Body of pancreas (tissue), 4 donors: ENCODE results near the gene PGAP3. TPM values are rescaled to one million over a fixed set of nuclear protein-coding genes. Genes with fewer than 3 reads are reported as not detected.

Experiments used
- ATAC-seq: fragments of 150-250 bp; one replicate; pipeline ENCODE4 v1.9.1; 2016
- DNase-seq, 4 donors: peaks; one replicate each; pipeline ENCODE4 v3.0.0-alpha.2; 2019
- H3K27ac ChIP-seq, 4 donors: fragments of 200-600 bp; sonication (generic); 1 replicate in 3 of 4; 2 replicates in 1 of 4; pipeline versions ENCODE4 v1.5.1 to v1.6.1; 2016 to 2019; ENCODE audit warnings: mild to moderate bottlenecking in 1 of 4, mixed read lengths in 1 of 4, moderate library complexity in 1 of 4
- H3K27me3 ChIP-seq, 2 donors: fragments of 200-600 bp; sonication (generic); one replicate each; pipeline ENCODE4 v1.6.0; 2016; ENCODE audit warnings: mild to moderate bottlenecking in 1 of 2
- H3K36me3 ChIP-seq, 2 donors: fragments of 200-600 bp; sonication (generic); replicated peaks in 1 of 2; 2 replicates each; pipeline ENCODE4 v1.5.1; 2016; ENCODE audit warnings: low read depth in 2 of 2; ENCODE audit not compliant: insufficient read depth in 1 of 2
- H3K4me1 ChIP-seq: fragments of 200-600 bp; sonication (generic); one replicate; pipeline ENCODE4 v1.6.0; 2016
- H3K4me3 ChIP-seq, 2 donors: fragments of 200-600 bp; sonication (generic); 1 replicate in 1 of 2; 2 replicates in 1 of 2; pipeline ENCODE4 v1.5.1; 2016 to 2019
- H3K9me3 ChIP-seq, 3 donors: fragments of 200-600 bp; sonication (generic); 1 replicate in 2 of 3; 2 replicates in 1 of 3; pipeline ENCODE4 v1.5.1; 2016
- POLR2A ChIP-seq, 3 donors: fragments of 450-650 bp; IDR thresholded peaks; one replicate each; pipeline ENCODE4 v1.6.1; 2016; ENCODE audit warnings: antibody characterized with exemption in 3 of 3, mild to moderate bottlenecking in 2 of 3
- WGBS, 2 donors: methylation state at CpG; one replicate each; pipeline ENCODE4 v1.1.5; 2017; 5-methylcytosine and 5-hydroxymethylcytosine counted together
- intact Hi-C: fragments of 100-400 bp; cut with DNase I; formaldehyde crosslinking; loops from one replicate; pipeline ENCODE4 v1.15.1; 2023
- total RNA-seq, 2 donors: library from RNA; depleted of rRNA; stranded (reverse); fragments of >200 nt; gene quantifications; one replicate each; pipeline ENCODE4 v1.1.0, GENCODE V29; 2016
- TF ChIP-seq, protein P1 (sequence below), 7 experiments: fragments of 450-650 bp in 4 of 7; fragments of 200-600 bp in 3 of 7; sonication (generic) in 3 of 7; IDR thresholded peaks; one replicate each; pipeline ENCODE4 v1.5.1; 2016 to 2019; ENCODE audit warnings: antibody characterized with exemption in 7 of 7

Gene PGAP3
- total RNA-seq, 2 donors from 2014 or later = 13.8 to 33.2 TPM

DNA sequence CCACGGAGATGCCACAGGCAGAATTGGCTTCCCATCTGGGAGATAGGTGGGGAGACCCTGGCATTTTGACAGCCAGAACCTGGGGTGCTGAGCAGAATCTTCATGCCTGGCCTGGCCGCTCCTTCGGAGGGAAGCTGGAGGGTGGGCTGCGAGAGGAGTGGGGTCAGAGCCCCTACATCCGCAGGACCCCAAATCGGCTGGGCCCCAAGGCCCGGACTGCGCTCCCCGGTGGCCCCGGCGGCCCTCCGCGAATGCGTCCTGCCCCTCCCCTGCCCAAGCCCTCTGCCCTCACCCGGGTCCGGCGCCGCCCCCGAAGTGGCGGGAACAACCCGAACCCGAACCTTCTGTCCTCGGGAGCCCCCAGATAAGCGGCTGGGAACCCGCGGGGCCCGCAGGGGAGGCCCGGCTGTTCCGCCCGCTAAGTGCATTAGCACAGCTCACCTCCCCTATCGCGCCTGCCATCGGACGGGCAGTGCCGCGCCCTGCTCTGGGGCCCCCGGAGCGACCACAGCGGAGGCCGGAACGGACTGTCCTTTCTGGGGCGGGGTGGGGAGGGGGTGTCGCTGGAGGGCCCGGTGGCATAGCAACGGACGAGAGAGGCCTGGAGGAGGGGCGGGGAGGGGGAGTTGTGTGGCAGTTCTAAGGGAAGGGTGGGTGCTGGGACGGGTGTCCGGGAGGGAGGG is 20.5 kb downstream of the PGAP3 start:
- H3K27ac ChIP-seq = no peak overlapping the region
- H3K4me1 ChIP-seq = peaks cover 36% of the 10 kb centered on the region
- 16 to 22% methylated on average over 13 to 15 of the region's 49 CpGs for WGBS, 2 donors
- no peaks in the 10 kb centered on the region for H3K27me3 ChIP-seq
- intact Hi-C loops = no loop called here
- H3K36me3 ChIP-seq = no peaks in the 10 kb centered on the region
- peak in 2 of 4 donors; percentile 33 to 42 for DNase-seq
- no peaks in the 10 kb centered on the region for H3K9me3 ChIP-seq
- no peak for ATAC-seq
- no peak overlapping the region for H3K4me3 ChIP-seq
- TF ChIP-seq POLR2A (IDR thresholded peaks at IDR 0.05) = no peak
- TF ChIP-seq, protein P1, sequence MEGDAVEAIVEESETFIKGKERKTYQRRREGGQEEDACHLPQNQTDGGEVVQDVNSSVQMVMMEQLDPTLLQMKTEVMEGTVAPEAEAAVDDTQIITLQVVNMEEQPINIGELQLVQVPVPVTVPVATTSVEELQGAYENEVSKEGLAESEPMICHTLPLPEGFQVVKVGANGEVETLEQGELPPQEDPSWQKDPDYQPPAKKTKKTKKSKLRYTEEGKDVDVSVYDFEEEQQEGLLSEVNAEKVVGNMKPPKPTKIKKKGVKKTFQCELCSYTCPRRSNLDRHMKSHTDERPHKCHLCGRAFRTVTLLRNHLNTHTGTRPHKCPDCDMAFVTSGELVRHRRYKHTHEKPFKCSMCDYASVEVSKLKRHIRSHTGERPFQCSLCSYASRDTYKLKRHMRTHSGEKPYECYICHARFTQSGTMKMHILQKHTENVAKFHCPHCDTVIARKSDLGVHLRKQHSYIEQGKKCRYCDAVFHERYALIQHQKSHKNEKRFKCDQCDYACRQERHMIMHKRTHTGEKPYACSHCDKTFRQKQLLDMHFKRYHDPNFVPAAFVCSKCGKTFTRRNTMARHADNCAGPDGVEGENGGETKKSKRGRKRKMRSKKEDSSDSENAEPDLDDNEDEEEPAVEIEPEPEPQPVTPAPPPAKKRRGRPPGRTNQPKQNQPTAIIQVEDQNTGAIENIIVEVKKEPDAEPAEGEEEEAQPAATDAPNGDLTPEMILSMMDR (IDR thresholded peaks at IDR 0.05) = no peak

DNA sequence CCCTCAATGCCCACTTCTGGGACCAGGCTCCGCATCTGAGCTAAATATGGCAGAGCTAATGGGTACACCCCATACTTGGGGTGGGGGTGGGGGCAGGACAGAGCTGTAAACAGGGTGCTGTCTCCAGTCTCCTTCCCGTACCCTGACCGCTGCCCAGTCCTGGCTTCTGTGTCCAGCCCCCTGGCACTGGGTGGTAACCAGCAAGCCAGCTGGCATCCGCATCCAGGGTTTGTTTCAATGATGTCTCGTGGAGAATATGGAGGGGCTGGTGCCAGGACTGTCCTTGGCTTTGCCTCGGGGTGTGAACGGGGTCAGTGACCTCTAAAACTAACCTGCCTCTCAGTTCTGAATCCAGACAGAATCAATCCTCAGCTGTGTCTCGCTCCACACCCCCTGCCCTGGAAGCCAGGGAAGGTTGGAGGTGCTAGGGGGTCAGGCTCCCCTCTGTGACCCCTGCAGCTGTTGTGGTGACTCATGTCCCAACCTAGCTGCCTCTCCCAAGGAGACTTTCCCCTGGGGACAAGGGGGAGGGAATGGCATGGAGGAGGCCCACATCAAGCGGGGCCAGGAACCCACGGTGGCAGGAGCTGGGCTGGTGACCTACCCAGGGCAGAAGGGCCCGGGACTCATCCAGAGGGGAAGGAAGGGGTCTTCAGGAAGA is 21.1 kb downstream of the PGAP3 start:
- no peak for DNase-seq
- H3K27ac ChIP-seq = no peak overlapping the region
- no peaks in the 10 kb centered on the region for H3K36me3 ChIP-seq
- ATAC-seq = no peak
- intact Hi-C loops = no loop called here
- WGBS, 2 donors = 43 to 52% methylated on average over 8 to 11 of the region's 11 CpGs
- no peaks in the 10 kb centered on the region for H3K27me3 ChIP-seq
- H3K4me1 ChIP-seq = peaks cover 30% of the 10 kb centered on the region
- no peak for TF ChIP-seq POLR2A (IDR thresholded peaks at IDR 0.05)
- TF ChIP-seq, protein P1 (IDR thresholded peaks at IDR 0.05) = no peak
- no peaks in the 10 kb centered on the region for H3K9me3 ChIP-seq
- no peak overlapping the region for H3K4me3 ChIP-seq

GRCh38 chr17:39666231-39666600 is 21.6 kb downstream of the PGAP3 start:
- no peak for DNase-seq
- H3K27me3 ChIP-seq = no peaks in the 10 kb centered on the region

DNA sequence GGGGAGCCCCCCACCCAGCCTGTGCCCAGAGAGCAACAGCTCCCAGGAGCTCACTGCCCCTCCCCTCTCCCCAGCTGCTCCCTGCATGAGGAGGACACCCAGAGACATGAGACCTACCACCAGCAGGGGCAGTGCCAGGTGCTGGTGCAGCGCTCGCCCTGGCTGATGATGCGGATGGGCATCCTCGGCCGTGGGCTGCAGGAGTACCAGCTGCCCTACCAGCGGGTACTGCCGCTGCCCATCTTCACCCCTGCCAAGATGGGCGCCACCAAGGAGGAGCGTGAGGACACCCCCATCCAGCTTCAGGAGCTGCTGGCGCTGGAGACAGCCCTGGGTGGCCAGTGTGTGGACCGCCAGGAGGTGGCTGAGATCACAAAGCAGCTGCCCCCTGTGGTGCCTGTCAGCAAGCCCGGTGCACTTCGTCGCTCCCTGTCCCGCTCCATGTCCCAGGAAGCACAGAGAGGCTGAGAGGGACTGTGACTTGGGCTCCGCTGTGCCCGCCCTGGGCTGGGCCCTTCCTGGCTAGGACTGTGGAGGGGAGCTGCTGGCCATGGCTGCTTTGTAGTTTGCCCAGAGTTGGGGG is 22.1 kb downstream of the PGAP3 start:
- no peaks in the 10 kb centered on the region for H3K27me3 ChIP-seq
- intact Hi-C loops = no loop called here
- TF ChIP-seq, protein P1 (IDR thresholded peaks at IDR 0.05) = peak in 3 of 7 experiments; percentile 6 to 10 (median 6)
- TF ChIP-seq POLR2A (IDR thresholded peaks at IDR 0.05) = no peak
- no peak overlapping the region for H3K27ac ChIP-seq
- H3K9me3 ChIP-seq = no peaks in the 10 kb centered on the region
- no peak overlapping the region for H3K4me3 ChIP-seq
- DNase-seq = peak in 1 of 4 donors; percentile 31
- peaks cover 0 to 2% of the 10 kb centered on the region in 2 donors for H3K36me3 ChIP-seq
- ATAC-seq = no peak
- WGBS, 2 donors = 44% methylated on average over 17 of the region's 17 CpGs; no CpG with 5 or more reads in 1 of the 2 donors
- peaks cover 24% of the 10 kb centered on the region for H3K4me1 ChIP-seq

More at GRCh38 chr17:39666231-39666600, 21.6 kb downstream of the PGAP3 start:
- no peak for ATAC-seq
- H3K4me3 ChIP-seq = no peak overlapping the region
- H3K9me3 ChIP-seq = no peaks in the 10 kb centered on the region
- peaks cover 25% of the 10 kb centered on the region for H3K4me1 ChIP-seq
- WGBS, 2 donors = 32 to 53% methylated on average over 2 of the region's 2 CpGs
- H3K27ac ChIP-seq = no peak overlapping the region
- intact Hi-C loops = no loop called here
- no peak for TF ChIP-seq POLR2A (IDR thresholded peaks at IDR 0.05)
- TF ChIP-seq, protein P1 (IDR thresholded peaks at IDR 0.05) = no peak
- no peaks in the 10 kb centered on the region for H3K36me3 ChIP-seq
